Measurements from ENCODE around the gene ASPHD1.
"Not testable (repeated sequence)": the region's sequence is repeated elsewhere in the genome, so short reads cannot be mapped to it uniquely, and the experiment has no call there.

ASPHD1 gene

DNA sequence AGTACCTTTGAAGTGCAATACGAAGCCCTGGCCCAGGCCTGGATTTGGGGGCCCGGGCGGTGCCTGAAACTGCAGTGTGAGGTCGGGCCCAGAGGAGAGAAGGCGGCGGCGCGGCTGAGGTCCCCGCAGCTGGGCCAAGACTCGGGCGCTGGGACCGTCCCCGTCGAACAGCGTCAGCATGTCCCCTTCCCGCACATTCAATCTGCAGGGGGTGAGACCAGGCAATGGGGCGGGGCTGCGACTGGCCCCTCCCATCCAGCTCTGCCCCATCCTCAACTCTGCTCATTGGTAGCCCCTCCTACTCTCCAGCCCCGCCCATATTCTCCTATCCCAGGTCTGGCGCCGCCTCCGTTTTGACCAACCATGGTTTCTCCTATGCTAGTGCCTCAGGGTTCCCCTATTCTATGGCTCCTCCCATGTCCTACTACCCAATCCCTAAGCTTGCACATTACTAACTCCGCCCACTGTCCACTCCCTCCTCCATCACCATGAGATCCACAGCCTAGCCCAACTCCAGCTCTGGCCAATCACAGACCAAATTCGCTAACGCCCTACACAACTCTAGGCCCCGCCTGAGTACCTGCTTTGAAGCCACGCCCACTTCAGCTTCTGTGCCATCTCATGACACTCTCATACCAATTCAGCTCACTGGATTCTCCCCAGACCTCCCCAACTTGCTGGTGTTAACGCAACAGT lies 22.9 kb upstream of the ASPHD1 start:
- DNase-seq (ENCODE audit: low spot score), result peak; percentile 24

DNA sequence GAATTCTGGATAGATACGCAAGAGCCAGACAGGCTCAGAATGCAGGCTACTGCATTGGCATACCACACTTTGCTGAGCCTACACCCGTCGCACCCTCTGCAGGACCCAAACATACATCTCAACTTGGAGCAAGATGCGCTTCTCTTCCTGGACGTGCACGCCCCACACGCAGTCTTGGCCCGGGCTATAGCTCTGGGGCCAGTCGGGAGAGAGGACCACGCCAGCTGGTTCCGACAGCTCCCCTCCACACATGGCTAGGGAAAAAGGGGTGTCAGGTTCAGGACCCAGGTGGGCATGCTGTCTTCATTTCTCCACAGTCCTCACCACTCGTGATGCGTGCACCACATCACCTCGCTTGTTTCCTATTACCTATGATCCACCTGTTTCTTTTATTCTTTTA lies 22.1 kb upstream of the ASPHD1 start:
- DNase-seq (ENCODE audit: low spot score), result no peak

DNA sequence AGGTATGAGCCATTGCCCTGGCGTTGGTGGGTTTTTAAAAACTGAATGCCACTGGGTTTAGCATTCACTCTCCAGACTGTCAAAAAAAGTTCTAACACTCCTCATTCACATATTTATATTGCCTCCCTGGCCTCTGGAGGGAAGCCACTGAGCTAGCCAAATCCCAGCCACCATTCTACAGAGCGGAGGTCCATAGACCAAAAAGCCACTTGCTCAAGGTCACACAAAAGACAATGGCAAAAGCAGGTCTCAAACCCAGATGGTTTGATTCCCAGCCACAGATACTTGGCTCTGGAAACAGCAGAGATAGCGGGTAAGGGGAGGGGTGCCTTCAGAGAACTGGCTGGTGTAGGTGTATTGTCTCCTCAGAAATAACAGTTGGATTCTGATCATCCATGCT lies 19.2 kb upstream of the ASPHD1 start:
- no peak for DNase-seq (ENCODE audit: low spot score)

DNA sequence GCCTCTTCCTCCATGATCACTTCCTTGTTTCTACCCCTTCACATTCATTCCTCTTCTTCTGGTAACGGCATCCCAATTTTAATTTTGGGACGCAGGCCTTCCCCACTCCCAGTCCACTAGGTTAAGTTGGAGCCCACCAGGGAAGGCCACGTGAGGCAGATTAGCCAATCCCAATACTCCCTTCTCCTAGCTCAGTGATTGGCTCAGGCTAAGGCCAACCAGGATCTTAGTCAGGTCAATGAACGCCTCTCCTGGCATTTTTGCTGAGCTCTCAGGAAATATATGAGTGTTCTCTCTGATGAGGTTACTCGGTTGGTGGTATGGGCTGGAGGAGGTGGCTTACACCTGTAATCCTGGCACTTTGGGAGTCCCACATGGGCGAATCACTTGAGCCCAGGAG lies 16.3 kb upstream of the ASPHD1 start:
- no peak for DNase-seq (ENCODE audit: low spot score)

DNA sequence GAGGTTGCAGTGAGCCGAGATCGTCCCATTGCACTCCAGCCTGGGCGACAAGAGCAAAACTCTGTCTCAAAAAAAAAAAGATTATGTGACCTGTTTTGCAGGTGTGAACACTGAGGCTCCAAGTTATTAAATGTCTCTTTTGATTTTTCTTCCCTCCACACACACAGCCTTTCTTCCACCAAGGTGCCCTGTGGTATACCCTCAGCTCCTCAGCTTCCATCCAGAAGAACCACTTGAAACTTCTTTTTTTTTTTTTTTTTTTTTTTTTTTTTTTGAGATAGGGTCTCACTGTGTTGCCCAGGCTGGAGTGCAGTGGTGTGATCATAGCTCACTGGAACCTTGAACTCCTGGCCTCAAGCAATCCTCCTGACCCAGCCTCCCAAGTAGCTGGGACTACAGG lies 10.9 kb upstream of the ASPHD1 start:
- not testable (repeated sequence) for DNase-seq (ENCODE audit: low spot score)

DNA sequence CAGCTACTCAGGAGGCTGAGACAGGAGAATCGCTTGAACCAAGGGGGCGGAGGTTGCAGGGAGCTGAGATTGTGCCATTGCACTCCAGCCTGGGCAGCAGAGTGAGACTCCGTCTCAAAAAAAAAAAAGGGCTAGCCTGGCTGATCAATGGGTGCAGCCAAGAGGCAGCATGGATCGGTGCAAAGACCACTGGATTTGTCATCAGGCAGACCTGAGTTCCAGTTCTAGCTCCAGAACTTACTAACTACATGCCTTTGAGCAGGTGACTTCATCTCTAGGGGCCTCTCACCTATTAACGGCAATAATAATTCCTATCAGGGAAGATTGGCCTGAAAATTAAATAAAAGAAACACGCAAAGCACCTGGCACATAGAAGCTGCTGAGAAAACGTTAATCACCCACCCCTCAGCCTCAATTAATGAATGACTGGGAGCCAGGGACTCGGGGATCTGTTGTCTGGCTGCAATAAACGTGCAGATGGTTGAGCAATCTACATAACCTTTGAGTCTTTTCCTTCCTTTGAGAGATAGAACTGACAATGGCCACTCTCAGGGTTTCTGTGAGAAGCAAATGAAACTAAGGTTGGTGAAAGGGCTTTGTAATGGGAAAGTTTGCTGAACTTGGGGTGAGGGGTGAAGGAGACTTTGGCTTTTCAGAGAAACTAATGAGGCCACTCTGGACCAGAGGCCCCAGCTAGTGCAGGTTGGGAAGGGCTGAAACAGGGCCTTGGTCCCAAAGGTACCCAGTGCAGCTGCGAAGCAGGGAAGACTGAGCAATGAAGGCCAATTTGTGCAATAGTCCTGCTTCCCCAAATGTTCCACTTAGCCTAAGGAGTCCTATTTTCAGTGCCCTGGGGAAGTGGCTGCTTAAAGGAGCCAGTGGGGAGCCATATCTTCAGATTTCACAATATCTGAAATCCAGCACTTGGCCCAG lies 8.5 kb upstream of the ASPHD1 start:
- no peak for DNase-seq (ENCODE audit: low spot score)

DNA sequence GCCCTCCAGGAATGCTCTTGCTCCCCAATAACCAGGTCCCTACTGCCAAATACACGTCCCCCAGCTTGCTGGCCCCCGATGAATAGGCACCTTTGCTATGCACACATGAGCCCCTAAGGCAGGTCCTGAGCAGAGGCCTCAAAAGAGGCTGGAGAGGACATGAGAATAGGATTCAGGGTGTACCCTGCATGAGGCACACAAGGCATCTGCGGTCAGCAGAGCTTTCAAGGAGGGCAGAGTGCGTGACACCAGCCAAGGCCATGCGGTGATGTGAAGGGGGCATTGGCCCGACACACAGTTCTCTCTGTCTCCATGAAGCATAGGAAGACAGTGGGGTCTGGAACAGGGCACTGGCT lies 7.9 kb upstream of the ASPHD1 start:
- no peak for DNase-seq (ENCODE audit: low spot score)

DNA sequence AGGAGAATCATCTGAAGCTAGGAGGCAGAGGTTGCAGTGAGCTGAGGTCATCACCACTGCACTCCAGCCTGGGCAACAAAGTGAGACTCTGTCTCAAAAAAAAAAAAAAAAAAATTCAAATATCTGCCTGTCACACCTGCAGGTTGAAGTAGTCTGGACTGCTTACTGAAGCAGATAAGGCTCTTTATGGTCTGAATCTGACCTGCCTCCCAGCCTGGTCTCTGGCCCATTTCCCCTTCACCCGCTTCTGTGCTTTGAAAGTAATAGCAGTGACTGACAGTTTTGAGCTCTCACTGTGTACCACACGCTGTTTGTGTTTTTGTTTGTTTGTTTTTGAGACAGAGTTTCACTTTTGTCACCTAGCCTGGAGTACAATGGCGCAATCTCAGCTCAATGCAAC lies 6.7 kb upstream of the ASPHD1 start:
- DNase-seq (ENCODE audit: low spot score), result no peak

DNA sequence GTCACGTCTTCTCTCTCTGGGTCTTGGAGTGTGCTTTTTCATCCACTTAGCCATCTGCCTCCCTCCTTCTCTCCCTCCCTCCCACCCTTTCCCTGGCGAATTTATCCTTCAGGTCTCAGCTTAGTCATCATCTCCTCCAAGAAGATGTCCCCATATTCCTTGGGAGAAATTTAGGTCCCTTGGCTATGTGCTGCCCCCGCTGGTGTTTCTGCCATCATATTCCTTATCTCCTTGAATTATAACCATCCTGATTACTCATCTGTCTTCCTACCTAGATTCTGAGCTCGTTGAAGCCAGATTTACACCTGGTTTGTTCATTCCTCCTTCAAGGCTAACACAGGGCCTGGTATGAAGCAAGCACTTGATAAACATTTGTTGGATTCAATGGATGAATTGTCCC lies 5.9 kb upstream of the ASPHD1 start:
- no peak for DNase-seq (ENCODE audit: low spot score)

DNA sequence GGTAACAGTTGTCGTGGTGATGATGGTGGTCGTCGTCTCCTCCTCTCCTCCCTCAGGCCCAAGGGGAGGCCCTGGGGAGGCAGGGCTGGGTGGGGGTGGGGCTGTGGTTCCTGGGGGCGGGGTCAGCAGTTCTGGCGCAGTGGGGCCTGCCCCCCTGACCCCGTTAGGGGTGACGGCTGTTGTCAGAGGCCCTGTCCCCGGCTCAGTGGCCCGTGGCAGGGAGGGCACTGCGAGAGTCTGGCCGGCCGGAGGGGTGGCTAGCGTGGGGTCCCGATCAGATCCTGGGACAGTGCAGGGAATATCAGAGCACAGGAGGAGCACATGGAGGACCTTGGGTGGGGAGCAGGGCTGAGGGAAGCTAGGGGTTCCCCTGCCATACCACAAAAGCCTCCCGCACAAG lies 3.4 kb upstream of the ASPHD1 start:
- DNase-seq (ENCODE audit: low spot score), result no peak

DNA sequence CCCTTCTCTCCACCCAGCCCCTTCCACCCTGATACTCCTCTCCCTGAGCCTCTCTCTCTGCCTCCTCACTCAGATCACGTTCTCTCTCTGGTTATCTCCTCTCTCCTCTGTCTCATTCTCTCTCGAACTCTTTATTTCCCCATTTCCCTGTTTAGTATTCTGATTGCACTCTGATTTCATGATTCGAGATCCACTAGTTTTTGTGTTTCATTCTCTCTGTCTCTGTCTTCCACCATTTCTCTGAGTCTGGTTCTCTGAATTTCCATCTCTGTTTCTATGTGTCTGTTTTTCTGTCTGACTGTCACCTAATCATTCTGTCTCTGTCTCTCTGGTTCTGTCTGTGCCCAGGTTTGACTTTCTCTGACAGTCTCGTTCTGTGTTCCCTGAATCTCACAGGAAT lies 3.0 kb upstream of the ASPHD1 start:
- no peak for DNase-seq (ENCODE audit: low spot score)

DNA sequence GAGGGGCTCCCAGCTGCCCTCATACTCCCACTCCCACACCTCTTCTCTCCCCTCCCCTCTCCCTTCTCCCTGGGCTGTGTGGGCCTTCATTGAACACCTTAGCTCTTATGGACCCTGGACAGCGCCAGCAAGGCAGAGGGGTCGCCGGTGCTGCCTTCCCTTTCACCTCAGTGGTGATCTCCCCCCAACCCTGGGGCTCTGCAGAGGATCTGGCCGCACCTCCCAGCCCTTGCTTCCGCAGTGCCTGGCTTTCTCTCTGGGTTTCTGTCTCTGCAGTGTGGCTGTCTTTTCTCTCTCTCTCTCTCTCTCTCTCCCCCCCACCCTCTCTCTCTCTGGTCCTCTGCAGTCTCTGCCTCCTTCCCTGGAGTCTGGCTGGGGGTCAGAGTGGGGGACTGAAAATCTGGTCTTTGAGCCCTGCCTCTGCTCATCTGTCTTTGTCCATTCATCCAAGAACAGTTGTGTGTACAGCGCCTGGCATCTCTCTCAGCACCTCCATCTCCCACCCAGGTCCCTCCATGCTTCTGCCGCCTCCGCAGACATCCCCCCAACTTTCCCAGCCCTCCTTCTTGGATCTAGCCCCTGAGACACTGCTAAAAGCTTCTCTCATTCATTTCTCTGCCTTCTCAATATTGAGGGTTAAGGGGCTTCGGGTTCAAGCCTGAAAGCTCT lies 2.0 kb upstream of the ASPHD1 start:
- no peak for DNase-seq (ENCODE audit: low spot score)

DNA sequence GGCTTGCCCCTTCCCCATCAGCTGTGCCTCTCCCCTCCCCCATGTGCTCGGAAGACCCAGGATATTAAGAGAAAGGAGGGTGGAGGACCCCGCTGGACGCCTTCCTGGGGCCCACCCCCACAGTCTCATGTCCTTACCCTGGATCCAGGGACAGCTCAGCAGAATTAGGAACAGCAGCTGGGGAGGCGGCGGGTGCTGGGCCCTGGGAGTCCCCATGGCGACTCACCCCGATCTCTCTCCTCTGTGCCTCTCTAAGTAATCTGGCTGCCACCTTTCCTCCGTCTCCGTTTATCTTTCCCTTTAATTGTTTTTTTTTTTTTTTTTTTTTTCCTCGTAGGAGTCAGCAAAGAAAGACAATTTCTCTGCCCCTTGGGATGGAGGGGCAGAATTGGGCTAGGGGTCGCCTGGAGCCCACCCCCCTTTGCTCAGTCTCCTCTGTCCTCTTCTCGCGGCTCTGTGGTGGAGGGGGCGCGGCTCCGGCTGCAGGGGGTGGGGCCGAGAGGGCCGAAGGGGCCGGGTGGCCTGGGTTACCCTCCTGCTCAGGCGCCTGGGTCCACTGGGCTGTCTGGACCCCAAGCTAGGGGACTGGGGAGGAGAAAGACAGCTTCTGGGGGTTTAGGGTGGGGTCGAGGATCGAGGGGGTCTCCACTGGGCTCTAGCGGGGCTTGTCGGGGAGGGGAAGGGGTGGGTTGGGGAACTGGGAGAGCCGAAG lies 1.3 kb upstream of the ASPHD1 start:
- peak; percentile 48 for DNase-seq (ENCODE audit: low spot score)

DNA sequence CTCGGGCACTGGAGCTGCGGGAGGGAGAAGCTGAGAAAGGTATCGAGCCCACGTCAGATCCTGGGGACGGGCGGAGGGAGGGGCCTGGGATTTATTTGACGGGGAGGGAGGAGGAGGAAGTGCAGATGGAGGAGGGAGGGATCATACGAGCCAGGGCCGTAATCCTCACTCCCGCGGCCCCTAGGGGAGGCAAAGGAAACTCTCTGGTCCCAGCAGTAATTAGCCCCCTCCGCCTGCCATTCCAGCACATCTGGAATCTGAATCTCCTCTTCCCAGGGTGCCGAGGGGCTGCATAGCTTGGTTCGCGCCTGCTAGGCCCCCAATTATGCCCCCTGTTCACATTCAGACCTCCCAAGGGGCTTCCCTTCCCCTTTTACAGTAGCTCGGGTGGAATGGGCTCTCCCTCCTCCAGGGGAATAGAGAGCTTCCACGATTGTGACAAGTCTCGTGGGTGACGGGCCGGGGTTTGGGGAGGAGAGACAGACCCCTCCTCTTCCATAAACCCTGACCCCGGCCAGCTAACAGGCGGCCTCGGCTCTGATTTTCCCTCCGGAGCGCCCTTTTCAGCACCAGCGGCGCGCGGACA lies 679 bp upstream of the ASPHD1 start, which contains the start of gene SEZ6L2:
Gene SEZ6L2 (minus strand): TSS at position 35 of the 586 bp plus-strand sequence. CDS start 531 bp downstream, outside the sequence.
- DNase-seq (ENCODE audit: low spot score), result peak; percentile 84

DNA sequence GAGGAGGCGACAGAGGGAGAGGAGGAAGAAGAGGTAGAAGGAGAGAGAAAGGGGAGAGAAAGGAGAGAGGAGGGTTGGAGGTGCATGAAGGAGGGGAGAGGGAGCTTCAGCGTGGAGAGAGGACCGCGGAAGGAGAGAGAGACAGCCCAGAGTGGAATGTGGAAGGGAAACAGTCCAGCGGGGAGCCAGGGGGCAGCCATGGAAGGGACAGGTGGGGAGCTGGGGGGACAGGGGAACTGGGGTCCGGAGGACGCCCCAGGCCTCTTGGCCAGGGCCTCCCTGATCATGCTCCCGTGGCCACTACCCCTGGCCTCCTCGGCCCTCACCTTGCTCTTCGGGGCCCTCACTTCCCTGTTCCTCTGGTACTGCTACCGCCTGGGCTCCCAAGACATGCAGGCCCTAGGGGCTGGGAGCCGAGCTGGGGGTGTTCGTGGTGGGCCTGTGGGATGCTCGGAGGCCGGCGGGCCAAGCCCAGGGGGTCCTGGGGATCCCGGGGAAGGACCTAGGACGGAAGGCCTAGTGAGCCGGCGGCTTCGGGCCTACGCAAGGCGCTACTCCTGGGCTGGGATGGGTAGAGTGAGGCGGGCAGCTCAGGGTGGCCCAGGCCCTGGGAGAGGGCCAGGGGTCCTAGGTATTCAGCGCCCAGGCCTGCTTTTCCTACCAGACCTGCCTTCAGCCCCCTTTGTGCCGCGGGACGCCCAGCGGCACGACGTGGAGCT lies 759 bp downstream of the ASPHD1 start:
- DNase-seq (ENCODE audit: low spot score), result no peak

DNA sequence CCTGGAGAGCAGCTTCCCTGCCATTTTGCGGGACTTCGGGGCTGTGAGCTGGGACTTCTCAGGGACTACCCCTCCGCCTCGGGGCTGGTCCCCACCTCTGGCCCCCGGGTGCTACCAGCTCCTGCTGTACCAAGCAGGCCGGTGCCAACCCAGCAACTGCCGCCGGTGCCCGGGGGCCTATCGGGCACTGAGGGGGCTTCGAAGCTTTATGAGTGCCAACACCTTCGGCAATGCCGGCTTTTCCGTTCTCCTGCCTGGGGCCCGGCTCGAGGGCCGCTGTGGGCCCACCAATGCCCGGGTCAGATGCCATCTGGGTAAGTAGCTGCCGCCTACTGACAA lies 1.3 kb downstream of the ASPHD1 start:
- no peak for DNase-seq (ENCODE audit: low spot score)

DNA sequence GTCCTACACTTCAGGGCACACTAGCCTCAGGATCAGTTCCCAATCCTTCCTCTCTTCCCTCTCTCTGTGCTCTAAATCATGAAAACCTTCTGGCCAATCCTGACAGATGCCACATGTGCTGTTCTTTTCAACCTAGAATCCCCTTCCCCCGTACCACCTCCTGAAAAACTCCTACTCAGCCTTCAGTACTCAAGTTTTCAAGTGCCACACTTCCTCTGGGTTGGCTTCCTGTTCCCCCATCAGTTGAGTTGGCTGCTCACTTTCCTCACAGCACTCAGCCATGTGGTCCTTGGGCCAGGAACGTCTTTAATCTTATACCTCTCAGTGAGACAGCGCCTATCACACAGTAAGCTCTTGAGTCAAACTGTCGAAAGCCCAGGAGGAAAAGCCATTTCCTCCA lies 3.3 kb downstream of the ASPHD1 start:
- no peak for DNase-seq (ENCODE audit: low spot score)

DNA sequence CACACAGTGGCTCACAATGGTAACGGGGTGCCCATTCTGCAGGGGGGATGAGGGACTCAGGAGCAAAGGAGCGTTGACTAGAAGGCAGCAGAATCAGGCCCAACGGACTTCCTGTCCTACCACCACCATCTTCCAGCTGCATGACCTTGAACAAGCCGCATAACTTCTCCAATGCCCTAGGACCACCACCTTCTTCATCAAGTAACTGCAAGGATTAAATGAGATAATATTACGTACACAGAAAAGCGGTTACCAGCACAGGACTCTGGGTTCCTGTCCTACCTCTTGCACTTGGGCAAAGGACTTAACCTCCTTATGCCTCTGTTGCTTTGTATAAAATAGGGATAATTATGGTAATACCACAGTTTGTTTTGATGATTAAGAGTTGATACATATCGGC lies 4.7 kb downstream of the ASPHD1 start:
- DNase-seq (ENCODE audit: low spot score), result no peak

DNA sequence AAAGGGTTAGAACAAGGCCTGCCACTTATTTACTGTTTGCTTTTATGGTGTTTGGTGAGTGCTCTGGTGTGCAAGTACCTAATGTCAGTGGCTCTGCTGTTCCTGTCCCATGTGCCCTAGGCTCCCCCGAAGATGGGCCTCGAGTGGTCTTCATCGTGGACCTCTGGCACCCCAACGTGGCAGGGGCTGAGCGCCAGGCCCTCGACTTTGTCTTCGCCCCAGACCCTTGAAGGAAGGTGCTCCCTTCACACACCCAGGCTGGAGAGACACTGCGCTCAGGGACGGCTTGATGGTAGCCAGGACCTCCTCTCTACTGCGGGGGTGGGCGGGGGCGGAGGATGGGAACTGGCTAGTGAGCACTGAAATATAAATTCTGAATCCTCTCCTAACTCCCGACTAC lies 5.4 kb downstream of the ASPHD1 start:
- no peak for DNase-seq (ENCODE audit: low spot score)

DNA sequence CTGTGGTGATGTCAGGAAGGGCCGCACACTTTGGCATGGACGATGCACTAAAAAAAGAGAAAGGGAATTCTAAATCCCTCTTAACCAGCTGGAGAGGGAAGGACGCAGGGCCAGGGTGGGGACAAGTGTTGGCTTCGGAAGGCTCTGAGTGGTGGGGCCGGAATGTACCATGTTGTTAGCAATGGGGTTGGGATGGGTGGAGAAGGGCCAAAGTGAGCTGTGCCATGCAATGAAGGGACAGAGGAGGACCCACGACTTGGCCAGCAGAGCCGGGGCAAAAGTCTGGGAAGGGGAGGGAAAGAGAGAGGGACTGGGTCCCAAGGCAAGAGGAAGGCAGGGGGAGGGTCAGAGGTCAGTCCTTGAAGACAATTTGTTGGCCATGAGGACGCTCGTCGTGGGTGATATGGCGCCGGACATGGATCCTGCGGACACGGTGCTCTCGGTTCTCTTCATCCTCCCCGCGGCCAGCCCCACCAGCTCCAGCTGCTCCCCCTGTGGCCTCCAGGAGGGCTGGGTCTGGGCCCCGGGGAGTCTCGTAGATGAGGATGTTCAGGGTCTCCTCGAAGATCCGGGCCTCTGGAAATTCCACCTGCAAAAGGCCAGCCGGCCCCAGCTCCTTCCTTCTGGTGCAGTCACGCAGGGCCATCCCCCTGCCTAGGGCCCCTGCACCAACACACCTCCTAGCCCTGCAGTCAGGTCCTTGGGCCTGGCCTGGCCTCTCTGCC lies 6.4 kb downstream of the ASPHD1 start:
- DNase-seq (ENCODE audit: low spot score), result no peak

DNA sequence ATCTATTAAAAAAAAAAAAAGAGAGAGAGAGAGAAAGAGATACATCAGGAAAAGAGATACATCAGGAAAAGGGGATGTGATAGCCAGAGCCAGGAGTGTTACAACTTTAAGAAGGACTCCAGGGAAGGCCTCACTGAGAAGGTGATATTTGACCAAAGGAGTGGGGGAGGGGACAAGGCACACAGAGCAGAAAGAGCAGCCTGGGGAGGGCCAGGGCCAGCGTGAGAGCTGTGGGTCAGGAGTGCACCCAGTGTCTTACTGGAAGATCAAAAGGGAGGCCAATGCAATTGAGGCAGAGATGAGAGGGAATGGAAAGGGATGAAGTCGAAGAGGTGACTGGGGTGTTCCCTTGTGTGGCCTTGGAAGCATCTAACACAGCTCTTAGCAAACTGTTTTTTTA lies 7.7 kb downstream of the ASPHD1 start:
- no peak for DNase-seq (ENCODE audit: low spot score)
